GM12875 (cell line): ENCODE results near the gene SKIC2.

ENCODE experiments used
- H3K4me3 ChIP-seq: one replicate; pipeline ENCODE4 v1.5.1; 2011; ENCODE audit warnings: low read depth, low read length, control low read depth
- CTCF ChIP-seq: IDR thresholded peaks from 2 replicates; pipeline ENCODE4 v1.5.1; 2011; ENCODE audit warnings: low read depth, mild to moderate bottlenecking, control low read depth, inconsistent platforms, low read length, moderate library complexity, borderline replicate concordance; ENCODE audit not compliant: insufficient read depth

SKIC2 gene

GRCh38 chr6:31966506-31966905 lies 7.5 kb downstream of the SKIC2 start:
- no peak overlapping the region for H3K4me3 ChIP-seq
- no peak for TF ChIP-seq CTCF

- TF ChIP-seq CTCF, result no peak
- H3K4me3 ChIP-seq, result no peak overlapping the region
These were observed 8.3 kb downstream of the SKIC2 start for GRCh38 chr6:31966997-31967925.

GRCh38 chr6:31967926-31968320 lies 8.9 kb downstream of the SKIC2 start:
- no peak for TF ChIP-seq CTCF

GRCh38 chr6:31968326-31968725 lies 9.4 kb downstream of the SKIC2 start:
- TF ChIP-seq CTCF, result no peak
- no peak overlapping the region for H3K4me3 ChIP-seq

More at GRCh38 chr6:31967926-31968320, 8.9 kb downstream of the SKIC2 start:
- no peak overlapping the region for H3K4me3 ChIP-seq

- TF ChIP-seq CTCF, result no peak
- H3K4me3 ChIP-seq, result no peak overlapping the region
These were observed 10.1 kb downstream of the SKIC2 start for GRCh38 chr6:31968791-31969711.

- TF ChIP-seq CTCF, result no peak
- H3K4me3 ChIP-seq, result no peak overlapping the region
These were observed 11.0 kb downstream of the SKIC2 start for GRCh38 chr6:31969712-31970603.
